HG02885 (cell line): ENCODE results near the gene TRPM5.
"Not testable (repeated sequence)": the region's sequence is repeated elsewhere in the genome, so short reads cannot be mapped to it uniquely, and the experiment has no call there.

Experiments used
- ATAC-seq: cut with Tn5 transposase; IDR thresholded peaks from one replicate; pipeline ENCODE4 v1.9.1; 2021; ENCODE audit warnings: mild to moderate bottlenecking; ENCODE audit not compliant: unreplicated experiment, poor library complexity

Gene TRPM5, protein sequence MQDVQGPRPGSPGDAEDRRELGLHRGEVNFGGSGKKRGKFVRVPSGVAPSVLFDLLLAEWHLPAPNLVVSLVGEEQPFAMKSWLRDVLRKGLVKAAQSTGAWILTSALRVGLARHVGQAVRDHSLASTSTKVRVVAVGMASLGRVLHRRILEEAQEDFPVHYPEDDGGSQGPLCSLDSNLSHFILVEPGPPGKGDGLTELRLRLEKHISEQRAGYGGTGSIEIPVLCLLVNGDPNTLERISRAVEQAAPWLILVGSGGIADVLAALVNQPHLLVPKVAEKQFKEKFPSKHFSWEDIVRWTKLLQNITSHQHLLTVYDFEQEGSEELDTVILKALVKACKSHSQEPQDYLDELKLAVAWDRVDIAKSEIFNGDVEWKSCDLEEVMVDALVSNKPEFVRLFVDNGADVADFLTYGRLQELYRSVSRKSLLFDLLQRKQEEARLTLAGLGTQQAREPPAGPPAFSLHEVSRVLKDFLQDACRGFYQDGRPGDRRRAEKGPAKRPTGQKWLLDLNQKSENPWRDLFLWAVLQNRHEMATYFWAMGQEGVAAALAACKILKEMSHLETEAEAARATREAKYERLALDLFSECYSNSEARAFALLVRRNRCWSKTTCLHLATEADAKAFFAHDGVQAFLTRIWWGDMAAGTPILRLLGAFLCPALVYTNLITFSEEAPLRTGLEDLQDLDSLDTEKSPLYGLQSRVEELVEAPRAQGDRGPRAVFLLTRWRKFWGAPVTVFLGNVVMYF (N-terminal part only)

GRCh38 chr11:2443881-2444820, at the start of gene TRPM5:
Gene TRPM5, minus strand, starts transcription at chr11:2444514. Its CDS starts 21,478 bp downstream, at chr11:2423036.
- ATAC-seq = no peak

DNA sequence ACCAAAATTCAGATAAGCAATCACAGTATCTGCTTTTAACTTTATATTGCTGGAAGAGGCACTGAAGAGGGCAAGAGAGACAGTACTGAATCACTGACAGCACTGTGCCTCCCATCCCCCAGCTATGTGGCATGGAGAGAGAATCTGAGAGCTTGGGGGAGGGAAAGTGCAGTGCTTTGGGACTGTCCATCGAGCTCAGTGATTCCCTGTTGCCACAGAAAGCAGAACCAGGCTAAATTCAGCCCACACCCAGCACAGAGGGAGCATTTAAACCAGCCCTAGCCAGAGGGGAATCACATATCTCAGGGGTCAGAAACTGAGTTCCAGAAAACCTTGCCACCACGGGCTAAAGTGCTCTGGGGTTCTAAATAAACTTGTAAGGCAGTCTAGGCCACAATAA, 44.8 kb upstream of the TRPM5 start:
- ATAC-seq = no peak

DNA sequence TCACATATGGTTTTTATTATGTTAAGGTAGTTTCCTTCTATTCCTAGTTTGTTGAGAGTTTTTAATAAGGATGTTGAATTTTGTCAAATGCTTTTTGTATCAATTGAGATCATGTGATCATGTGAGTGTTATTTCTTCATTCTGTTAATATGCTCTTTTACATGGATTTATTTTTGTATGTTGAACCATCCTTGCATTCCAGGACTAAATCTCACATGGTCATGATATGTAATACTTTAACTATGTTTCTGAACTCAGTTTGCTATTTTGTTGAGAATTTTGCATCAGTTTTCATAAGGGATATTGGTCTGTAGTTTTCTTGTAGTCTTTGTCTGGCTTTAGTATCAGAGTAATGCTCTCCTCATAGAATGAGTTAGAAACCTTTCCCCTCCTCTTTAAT, 43.7 kb upstream of the TRPM5 start:
- no peak for ATAC-seq

DNA sequence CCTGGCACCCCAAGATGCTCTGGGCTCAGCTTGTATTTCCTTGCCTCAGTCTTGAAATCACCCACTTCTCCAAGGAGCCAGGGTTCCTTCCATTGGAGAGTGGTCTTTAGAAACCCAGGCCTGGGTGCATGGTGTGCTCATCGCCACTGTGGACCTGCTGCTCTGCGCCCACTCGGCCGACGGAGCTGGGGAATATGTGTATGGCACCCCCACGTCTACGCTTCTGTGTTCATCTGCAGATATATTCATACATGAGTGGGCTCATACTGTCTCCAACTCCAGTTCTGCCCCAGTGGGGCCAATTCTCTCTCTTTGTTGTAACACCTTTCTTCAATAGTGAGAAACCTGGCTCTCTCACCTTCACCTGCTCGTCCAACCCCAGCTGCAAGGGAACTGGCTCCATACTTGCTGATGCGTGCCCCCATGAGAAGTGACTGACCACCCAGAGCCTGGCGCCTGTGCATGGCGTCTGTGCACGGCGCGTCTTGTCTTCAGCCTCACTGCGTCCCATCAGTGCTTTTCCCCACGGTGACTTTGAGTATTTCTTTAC, 40.3 kb upstream of the TRPM5 start:
- no peak for ATAC-seq

- no peak for ATAC-seq
Measured at GRCh38 chr11:2483426-2483825, 39.1 kb upstream of the TRPM5 start.

DNA sequence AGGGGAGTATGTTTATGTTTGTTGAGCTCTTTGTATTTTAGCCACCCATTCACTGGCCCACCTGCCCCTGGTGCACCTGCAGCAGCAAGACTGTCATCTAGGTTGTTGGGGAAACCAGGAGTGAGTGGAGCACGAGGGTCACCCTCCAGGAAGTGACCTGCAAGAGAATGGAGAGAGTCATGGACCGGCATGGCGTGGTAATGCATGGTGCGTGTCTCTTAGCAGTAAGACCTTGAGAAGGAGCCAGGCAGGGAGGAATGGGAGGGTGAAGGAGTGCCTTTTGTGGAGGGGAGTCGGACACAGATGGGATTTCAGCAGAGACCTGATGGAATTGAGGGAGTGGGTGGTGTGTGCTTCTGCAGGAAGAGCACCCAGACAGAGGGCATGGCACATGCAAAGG, 38.4 kb upstream of the TRPM5 start:
- no peak for ATAC-seq

GRCh38 chr11:2482204-2482603, 37.9 kb upstream of the TRPM5 start:
- no peak for ATAC-seq

DNA sequence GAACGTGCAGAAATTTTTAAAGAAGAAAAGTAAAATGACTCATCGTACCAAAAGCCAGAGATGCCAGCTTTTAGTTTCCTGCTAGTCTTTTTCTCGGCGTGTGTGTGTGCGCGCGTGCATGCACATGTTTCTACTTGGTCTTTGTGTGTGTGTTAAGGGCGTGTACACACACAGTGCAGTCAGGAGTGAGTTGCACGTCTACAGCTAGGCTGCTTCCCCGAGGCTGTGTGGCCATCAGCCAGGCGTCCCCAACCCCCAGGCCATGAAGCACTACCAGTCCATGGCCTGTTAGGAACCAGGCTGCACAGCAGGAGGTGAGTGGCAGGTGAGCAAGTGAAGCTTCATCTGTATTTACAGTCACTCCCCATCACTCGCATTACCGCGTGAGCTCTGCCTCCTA, 36.9 kb upstream of the TRPM5 start:
- ATAC-seq = no peak

DNA sequence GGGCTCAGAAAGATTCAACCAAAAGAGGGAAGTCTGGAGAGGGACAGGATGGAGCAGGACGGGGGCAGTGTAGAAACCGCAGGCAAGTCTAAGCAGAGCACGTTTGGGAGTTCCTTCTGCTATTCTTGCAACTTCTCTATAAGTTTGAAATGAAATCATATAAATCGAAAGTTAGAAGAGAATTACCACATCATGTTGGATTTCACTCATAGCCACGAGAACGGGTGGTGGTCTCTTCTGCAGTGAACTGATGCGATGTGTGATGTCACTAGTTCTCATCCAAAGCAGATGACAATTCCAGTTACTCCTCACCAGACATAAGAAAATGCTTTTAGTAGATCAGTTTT, 36.5 kb upstream of the TRPM5 start:
- no peak for ATAC-seq

DNA sequence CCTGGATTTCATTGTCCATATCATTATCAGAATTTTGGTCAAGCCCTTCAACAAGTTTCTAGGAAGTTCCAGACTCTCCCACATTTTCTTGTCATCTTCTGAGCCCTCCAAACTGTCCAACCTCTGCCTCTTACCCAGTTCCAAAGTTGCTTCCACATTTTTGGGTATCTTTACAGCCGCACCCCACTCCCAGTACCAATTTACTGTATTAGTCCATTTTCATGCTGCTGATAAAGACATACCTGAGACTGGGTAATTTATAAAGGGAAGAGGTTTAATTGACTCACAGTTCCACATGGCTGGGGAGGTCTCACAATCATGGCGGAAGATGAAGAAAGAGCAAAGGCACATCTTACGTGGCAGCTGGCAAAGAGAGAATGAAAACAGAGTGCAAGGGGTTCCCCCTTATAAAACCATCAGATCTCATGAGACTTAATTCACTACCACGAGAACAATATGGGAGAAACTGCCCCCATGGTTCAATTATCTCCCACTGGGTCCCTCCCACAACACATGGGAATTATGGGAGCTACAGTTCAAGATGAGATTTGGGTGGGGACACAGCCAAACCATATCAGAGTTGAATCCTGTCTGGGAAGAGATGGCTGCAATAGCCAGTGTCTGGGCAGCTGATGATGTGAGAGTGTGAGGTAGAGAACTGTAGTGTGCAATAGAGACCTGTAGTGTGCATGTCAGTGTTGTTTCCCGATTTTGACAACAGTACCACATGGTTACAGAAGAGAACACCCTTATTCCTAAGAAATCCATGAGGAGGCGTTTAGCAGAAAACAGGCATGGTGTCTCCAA, 36.0 kb upstream of the TRPM5 start:
- ATAC-seq = not testable (repeated sequence)

GRCh38 chr11:2477936-2478335, 33.6 kb upstream of the TRPM5 start:
- no peak for ATAC-seq

GRCh38 chr11:2477254-2477653, 32.9 kb upstream of the TRPM5 start:
- no peak for ATAC-seq

DNA sequence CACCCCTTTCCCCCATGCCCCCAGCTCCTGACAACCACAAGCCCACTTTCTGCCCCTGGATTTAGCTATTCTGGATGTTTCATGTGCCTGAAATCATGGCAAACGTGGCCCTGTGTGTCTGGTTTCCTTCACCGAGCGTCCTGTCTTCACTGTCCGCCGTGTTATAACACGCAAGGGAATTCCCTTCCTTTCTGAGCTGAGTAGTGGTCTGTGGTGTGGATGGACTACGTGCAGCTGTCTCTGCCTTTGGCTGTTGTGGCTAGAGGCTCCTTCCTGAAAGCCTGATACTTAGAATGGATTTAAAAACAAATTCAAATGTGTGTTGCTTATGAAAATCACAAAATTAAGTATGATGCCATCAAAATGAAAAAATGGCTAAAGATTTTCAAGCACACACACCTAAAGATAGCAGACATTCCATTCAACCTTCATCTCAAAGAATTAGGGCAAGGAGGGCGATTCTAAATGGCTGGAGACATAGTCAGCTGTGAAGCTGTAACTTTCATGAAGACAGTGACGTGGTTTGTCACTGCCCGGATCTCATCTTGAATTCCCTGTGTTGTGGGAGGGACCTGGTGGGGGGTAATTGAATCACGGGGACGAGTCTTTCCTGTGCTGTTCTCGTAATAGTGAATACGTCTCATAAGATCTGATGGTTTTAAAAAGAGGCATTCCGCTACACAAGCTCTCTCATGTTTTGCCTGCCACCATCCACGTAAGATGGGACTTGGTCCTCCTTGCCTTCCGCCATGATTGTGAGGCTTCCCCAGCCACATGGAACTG, 31.0 kb upstream of the TRPM5 start:
- ATAC-seq = no peak

DNA sequence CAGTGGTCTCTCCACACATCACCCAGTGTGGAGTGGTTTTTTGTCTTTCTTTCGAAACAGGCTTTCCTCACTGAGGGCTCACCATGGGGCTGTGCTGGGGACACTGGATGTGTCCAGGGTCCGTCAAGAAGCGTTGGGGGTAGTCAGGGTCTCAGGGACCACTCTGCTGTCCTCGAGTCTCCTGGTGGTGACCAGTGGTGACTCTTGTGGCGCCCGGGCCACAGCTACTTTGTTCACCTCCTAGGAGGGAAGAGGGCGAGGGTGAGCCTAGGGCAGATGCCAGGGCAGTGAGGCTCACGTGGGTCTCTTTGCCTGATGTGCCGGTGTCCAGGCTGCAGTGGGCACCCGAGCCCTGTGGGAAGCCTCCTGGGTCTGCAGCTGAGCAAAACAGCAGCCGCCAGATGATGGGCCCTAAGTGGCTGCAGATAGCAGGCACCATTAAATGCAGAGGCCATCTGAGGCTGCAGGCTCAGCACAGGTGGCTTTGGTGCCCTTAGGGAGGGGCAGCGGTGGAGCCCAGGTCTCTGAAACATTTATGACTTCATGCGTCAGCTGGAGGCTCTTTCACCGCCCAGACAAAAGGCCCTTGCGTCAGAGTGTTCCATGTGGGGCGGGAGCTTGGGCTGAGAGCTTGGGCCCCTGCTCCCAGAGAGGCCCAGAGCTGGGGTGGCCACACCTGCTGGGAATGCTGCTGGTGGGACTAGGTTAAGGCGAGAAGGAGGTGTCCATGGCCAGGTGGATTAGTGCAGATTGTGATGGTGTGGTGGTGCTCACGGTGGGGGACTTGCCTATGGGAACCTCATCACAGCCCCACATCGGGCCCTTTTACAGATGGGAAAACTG, 30.0 kb upstream of the TRPM5 start:
- ATAC-seq = no peak

- ATAC-seq = no peak
Measured at GRCh38 chr11:2473361-2474058, 29.2 kb upstream of the TRPM5 start.

- ATAC-seq = no peak
Measured at GRCh38 chr11:2472428-2473186, 28.3 kb upstream of the TRPM5 start.

DNA sequence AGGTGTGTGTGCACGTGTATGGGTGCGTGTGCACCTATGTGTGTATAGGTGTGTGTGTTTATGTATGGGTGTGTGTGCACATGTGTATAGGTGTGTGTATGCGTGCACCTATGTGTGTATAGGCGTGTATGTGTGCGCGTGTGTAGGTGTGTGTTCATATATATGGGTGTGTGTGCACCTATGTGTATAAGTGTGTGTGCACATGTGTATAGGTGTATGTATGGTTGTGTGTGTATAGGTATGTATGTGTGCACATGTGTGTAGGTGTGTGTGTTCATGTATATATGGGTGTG, 27.4 kb upstream of the TRPM5 start:
- ATAC-seq = no peak
